ENCODE measurements around the gene LY6G6D.

The LY6G6D gene

GRCh38 chr6:31764198-31764597 is 49.0 kb downstream of the LY6G6D start:
- Histone ChIP-seq H3K27ac (ENCODE audit: low read length) (no peak overlapping the region), H3K4me1 (ENCODE audit: low read length) (no peaks in the 10 kb centered on the region), H4K20me1 (ENCODE audit: insufficient read depth, low read length) (no peaks in the 10 kb centered on the region), H3K9ac (ENCODE audit: low read length) (no peak overlapping the region), H2AFZ (ENCODE audit: low read depth, low read length) (no peak overlapping the region), H3K4me3 (ENCODE audit: low read length) (no peak overlapping the region), H3K27me3 (ENCODE audit: low read depth, low read length) (no peaks in the 10 kb centered on the region), H3K79me2 (ENCODE audit: low read length) (no peaks in the 10 kb centered on the region), H3K9me3 (ENCODE audit: insufficient read depth, low read length) (no peaks in the 10 kb centered on the region), H3K4me2 (ENCODE audit: low read length) (no peak overlapping the region), H3K36me3 (replicated peaks; ENCODE audit: low read depth, low read length) (peaks cover 4% of the 10 kb centered on the region)
- TF ChIP-seq CTCF (IDR thresholded peaks at IDR 0.05; ENCODE audit: low read depth, low read length) (no peak), EZH2phosphoT487 (IDR thresholded peaks at IDR 0.05; ENCODE audit: low read depth) (no peak)

- H4K20me1 ChIP-seq (ENCODE audit: insufficient read depth, low read length): no peaks in the 10 kb centered on the region
- H3K9ac ChIP-seq (ENCODE audit: low read length): no peak overlapping the region
- H3K79me2 ChIP-seq (ENCODE audit: low read length): no peaks in the 10 kb centered on the region
- H3K36me3 ChIP-seq (replicated peaks; ENCODE audit: low read depth, low read length): peaks cover 4% of the 10 kb centered on the region
- H3K4me2 ChIP-seq (ENCODE audit: low read length): no peak overlapping the region
- no peak overlapping the region for H3K4me3 ChIP-seq (ENCODE audit: low read length)
- TF ChIP-seq CTCF (IDR thresholded peaks at IDR 0.05; ENCODE audit: low read depth, low read length) (no peak), EZH2phosphoT487 (IDR thresholded peaks at IDR 0.05; ENCODE audit: low read depth) (no peak)
- no peaks in the 10 kb centered on the region for H3K4me1 ChIP-seq (ENCODE audit: low read length)
- H3K9me3 ChIP-seq (ENCODE audit: insufficient read depth, low read length): no peaks in the 10 kb centered on the region
- H3K27me3 ChIP-seq (ENCODE audit: low read depth, low read length): no peaks in the 10 kb centered on the region
- H2AFZ ChIP-seq (ENCODE audit: low read depth, low read length): no peak overlapping the region
- no peak overlapping the region for H3K27ac ChIP-seq (ENCODE audit: low read length)
Measured at GRCh38 chr6:31765559-31765909, 50.4 kb downstream of the LY6G6D start.

- H3K4me1 ChIP-seq (ENCODE audit: low read length): no peaks in the 10 kb centered on the region
- no peak overlapping the region for H3K4me3 ChIP-seq (ENCODE audit: low read length)
- H3K79me2 ChIP-seq (ENCODE audit: low read length): no peaks in the 10 kb centered on the region
- TF ChIP-seq EZH2phosphoT487 (IDR thresholded peaks at IDR 0.05; ENCODE audit: low read depth) (no peak), CTCF (IDR thresholded peaks at IDR 0.05; ENCODE audit: low read depth, low read length) (no peak)
- H3K27ac ChIP-seq (ENCODE audit: low read length): no peak overlapping the region
- no peaks in the 10 kb centered on the region for H4K20me1 ChIP-seq (ENCODE audit: insufficient read depth, low read length)
- H3K9ac ChIP-seq (ENCODE audit: low read length): no peak overlapping the region
- H3K4me2 ChIP-seq (ENCODE audit: low read length): no peak overlapping the region
- no peak overlapping the region for H2AFZ ChIP-seq (ENCODE audit: low read depth, low read length)
- peaks cover 4% of the 10 kb centered on the region for H3K36me3 ChIP-seq (replicated peaks; ENCODE audit: low read depth, low read length)
- H3K9me3 ChIP-seq (ENCODE audit: insufficient read depth, low read length): no peaks in the 10 kb centered on the region
- no peaks in the 10 kb centered on the region for H3K27me3 ChIP-seq (ENCODE audit: low read depth, low read length)
Measured at GRCh38 chr6:31765910-31766794, 51.0 kb downstream of the LY6G6D start.

- H3K9me3 ChIP-seq (ENCODE audit: insufficient read depth, low read length): no peaks in the 10 kb centered on the region
- no peak overlapping the region for H3K4me3 ChIP-seq (ENCODE audit: low read length)
- no peaks in the 10 kb centered on the region for H3K79me2 ChIP-seq (ENCODE audit: low read length)
- H3K27me3 ChIP-seq (ENCODE audit: low read depth, low read length): no peaks in the 10 kb centered on the region
- H3K4me1 ChIP-seq (ENCODE audit: low read length): no peaks in the 10 kb centered on the region
- H3K4me2 ChIP-seq (ENCODE audit: low read length): no peak overlapping the region
- peaks cover 4% of the 10 kb centered on the region for H3K36me3 ChIP-seq (replicated peaks; ENCODE audit: low read depth, low read length)
- no peak for TF ChIP-seq CTCF (IDR thresholded peaks at IDR 0.05; ENCODE audit: low read depth, low read length)
- no peak for TF ChIP-seq EZH2phosphoT487 (IDR thresholded peaks at IDR 0.05; ENCODE audit: low read depth)
- no peaks in the 10 kb centered on the region for H4K20me1 ChIP-seq (ENCODE audit: insufficient read depth, low read length)
- no peak overlapping the region for H3K27ac ChIP-seq (ENCODE audit: low read length)
- H3K9ac ChIP-seq (ENCODE audit: low read length): no peak overlapping the region
- no peak overlapping the region for H2AFZ ChIP-seq (ENCODE audit: low read depth, low read length)
Measured at GRCh38 chr6:31767096-31767645, 52.0 kb downstream of the LY6G6D start.

All from OCI-LY3 (cell line).